HG03060 (cell line): ENCODE data around the gene NR1H2.

ENCODE experiments used
- ATAC-seq: cut with Tn5 transposase; IDR thresholded peaks from one replicate; pipeline ENCODE4 v1.9.1; 2021; ENCODE audit warnings: low read depth, moderate number of reproducible peaks; ENCODE audit not compliant: unreplicated experiment

The NR1H2 gene

DNA sequence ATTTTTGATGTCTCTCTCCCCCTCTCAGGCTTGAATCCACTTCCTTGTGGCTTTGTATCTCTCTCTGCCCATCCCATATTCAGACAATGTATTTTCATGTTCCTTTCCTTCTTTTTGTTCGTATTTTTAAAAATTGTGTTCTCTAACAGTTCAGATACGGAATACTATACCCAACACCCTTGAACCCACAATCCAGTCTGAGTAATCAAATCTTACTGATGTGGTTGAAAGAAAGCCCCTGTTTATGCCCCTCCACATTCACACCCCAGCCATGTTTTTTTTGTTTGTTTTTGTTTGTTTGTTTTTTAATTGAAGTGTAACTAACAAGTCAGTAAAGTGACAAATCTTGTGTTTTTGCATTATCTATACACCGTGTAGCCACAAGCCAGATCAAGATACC lies 43.9 kb downstream of the NR1H2 start:
- ATAC-seq = no peak

- ATAC-seq = no peak
Observed at GRCh38 chr19:50420808-50421207, 44.6 kb downstream of the NR1H2 start.

GRCh38 chr19:50422397-50423278 lies 46.4 kb downstream of the NR1H2 start:
- ATAC-seq = no peak

GRCh38 chr19:50423279-50424113 lies 47.2 kb downstream of the NR1H2 start:
- no peak for ATAC-seq

GRCh38 chr19:50425581-50425980 lies 49.3 kb downstream of the NR1H2 start:
- no peak for ATAC-seq

GRCh38 chr19:50427318-50427925 lies 51.2 kb downstream of the NR1H2 start:
- ATAC-seq = no peak

- no peak for ATAC-seq
Observed at GRCh38 chr19:50427997-50428425, 51.8 kb downstream of the NR1H2 start.

GRCh38 chr19:50428772-50429463 lies 52.7 kb downstream of the NR1H2 start:
- no peak for ATAC-seq

GRCh38 chr19:50430888-50431342 lies 54.7 kb downstream of the NR1H2 start:
- ATAC-seq = no peak

GRCh38 chr19:50431343-50432220 lies 55.3 kb downstream of the NR1H2 start:
- no peak for ATAC-seq

DNA sequence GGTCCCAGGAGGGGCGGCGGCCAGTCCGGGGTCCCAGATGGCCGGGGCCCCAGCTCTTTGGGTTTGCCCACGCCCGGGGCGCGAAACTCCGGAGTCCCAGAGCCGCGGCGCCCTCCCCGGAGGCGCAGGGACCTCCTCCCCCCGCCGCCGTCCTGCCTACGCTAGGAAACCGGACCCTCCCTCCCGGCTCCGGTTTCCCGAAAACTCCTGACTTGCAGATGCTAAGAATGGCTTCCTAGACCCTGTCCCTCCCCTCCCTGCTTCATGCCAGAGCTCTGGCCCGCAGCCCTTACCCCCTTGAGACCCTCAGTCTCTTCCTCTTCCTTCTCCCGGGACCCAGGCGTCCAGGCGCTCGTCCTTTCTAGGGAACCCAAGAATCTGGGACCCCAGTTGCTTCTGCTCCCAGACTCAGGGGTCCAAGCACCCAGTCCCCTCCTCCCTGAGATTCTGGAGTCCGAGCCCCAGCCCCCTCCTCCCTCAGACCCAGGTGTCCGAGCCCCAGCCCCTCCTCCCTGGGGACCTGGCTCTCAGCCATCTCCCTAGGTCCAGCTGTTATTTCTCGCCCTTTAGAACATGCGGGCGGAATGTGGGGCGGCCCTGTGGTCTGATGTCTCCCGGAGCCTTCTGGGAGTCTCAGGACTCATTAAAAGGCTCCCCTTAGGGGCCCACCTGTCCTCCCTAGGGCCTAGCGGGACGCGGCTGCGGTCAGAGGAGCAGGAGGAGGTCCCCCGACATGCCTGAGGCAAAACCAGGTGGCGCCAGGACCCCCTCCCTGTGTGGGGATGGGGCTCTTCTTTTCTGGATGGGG lies 56.2 kb downstream of the NR1H2 start, which contains the start of gene MYBPC2:
Gene MYBPC2, plus strand, starts transcription at position 672 of the 808 bp plus-strand sequence. Its CDS starts 62 bp downstream, at position 734.
- ATAC-seq = no peak
